Activated CD8-positive, alpha-beta memory T cell treated with anti-CD3 and anti-CD28 coated beads, Interleukin-2, amount 50 U/mL, for 1 hour (primary cell): ENCODE data around the gene POTEM.
"Not testable (repeated sequence)": the region's sequence is repeated elsewhere in the genome, so short reads cannot be mapped to it uniquely, and the experiment has no call there.

Experiments used
- DNase-seq: peaks from one replicate; pipeline ENCODE4 v3.0.0-alpha.2; 2020; ENCODE audit errors: extremely low read depth

The POTEM gene

GRCh38 chr14:19036811-19037382 is 69.7 kb downstream of the POTEM start:
- not testable (repeated sequence) for DNase-seq

- DNase-seq: not testable (repeated sequence)
These were observed 70.9 kb downstream of the POTEM start for GRCh38 chr14:19038060-19038664.

GRCh38 chr14:19038785-19039184 is 71.6 kb downstream of the POTEM start:
- DNase-seq: not testable (repeated sequence)

- DNase-seq: not testable (repeated sequence)
These were observed 76.2 kb downstream of the POTEM start for GRCh38 chr14:19043384-19043783.
